ENCODE results near the gene SKIC8.
"Not testable (repeated sequence)": the region's sequence is repeated elsewhere in the genome, so short reads cannot be mapped to it uniquely, and the experiment has no call there.

Gene SKIC8

DNA sequence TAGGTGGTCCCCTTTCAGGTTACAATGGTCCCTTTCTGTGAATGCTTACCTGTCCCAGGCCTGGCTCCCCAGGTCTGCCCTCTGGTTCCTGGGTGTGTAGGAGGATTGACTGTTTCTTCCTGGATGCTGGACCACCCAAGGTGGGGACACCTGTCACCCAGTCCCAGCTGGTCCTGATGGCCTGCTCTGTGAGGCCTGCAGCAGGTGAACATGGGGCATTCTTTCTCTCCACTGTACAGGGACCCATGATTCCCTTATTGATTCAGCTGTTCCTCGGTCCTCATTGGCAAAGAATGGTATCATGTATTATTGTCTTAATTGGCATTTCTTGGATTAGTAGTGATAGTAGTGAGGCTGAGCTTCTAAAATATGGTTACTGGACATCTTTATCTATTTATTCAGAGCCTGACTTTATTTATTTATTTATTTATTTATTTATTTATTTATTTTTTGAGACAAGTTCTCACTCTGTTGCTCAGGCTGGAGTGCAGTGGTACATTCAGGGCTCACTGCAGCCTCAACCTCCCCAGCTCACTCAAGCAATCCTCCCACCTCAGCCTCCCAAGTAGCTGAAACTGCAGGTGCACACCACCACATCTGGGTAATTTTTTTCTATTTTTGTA, 43.9 kb downstream of the SKIC8 start:
- DNase-seq (ENCODE audit: low read depth in 2 of 2): no peak

DNA sequence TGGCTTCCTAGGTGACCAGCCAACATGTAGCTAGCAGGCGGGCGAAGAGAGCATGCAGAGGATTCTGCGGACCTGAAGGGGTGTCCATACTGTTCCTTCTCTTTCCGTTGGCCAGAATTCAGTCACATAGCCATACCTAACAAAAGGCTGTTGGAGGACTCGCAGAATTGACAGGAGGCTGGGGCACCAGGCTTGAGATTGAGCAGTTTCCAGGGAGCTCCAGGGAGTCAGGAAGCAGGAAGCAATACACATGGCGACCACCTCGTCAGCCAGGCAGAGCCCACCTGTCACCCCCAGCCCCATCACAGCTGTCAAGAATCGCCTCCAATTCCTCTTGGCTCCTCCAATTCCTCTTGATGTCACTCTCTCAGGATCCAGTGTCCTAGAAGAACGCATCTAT, 48.3 kb downstream of the SKIC8 start:
- DNase-seq (ENCODE audit: low read depth in 2 of 2): no peak

DNA sequence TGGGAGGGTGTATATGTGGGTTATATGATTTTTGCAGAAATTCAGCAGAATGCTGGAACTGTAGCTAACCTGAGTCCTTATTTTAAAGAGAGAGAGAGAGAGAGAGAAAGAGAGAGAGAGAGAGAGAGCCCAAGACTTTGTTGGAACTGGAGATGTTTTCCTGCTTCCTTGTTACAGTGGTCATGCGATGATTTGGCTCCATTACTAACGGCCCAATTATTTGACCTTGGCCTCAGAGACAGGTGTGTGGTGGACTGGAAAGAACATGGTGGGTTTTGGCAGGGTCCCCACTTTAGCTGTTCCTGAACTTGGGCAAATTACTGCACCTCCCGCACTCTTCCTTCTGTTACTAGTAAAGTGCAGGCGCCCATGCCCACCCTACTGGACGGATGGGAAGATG, 50.3 kb downstream of the SKIC8 start:
- no peak for DNase-seq (ENCODE audit: low read depth in 2 of 2)

DNA sequence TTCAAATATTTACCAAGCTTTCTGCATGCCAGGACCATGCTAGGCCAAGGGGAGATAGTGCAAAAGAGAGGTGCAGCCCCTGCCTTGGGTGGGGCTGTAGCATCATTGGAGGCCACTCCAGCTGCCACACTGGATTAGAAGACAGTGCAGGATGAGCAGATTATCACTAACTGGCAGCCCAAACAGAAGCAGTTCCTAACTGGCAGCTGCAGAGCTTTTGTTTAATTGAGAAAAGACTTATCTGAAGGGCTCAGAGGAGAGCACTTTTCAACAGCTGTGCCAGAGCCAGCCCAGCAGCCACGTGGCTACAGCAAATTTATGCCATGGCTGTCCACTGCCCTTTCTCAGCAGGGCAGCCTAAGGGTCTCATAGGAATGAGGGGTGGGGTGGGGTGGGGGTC, 51.5 kb downstream of the SKIC8 start:
- no peak for DNase-seq (ENCODE audit: low read depth in 2 of 2)

DNA sequence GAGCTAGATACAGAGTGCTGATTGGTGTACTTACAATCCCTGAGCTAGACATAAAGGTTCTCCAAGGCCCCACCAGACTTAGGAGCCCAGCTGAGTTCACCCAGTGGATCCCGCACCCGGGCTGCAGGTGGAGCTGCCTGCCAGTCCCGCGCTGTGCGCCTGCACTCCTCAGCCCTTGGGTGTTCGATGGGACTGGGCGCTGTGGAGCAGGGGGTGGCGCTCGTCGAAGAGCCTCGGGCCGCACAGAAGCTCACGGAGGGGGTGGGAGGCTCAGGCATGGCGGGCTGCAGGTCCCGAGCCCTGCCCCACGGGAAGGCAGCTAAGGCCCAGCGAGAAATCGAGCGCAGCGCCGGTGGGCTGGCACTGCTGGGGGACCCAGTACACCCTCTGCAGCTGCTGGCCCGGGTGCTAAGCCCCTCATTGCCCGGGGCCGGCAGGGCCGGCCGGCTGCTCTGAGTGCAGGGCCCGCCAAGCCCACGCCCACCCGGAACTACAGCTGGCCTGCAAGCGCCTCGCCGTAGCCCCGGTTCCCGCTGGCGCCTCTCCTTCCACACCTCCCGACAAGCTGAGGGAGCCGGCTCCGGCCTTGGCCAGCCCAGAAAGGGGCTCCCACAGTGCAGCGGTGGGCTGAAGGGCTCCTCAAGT, 53.3 kb downstream of the SKIC8 start:
- not testable (repeated sequence) for DNase-seq (ENCODE audit: low read depth in 2 of 2)

DNA sequence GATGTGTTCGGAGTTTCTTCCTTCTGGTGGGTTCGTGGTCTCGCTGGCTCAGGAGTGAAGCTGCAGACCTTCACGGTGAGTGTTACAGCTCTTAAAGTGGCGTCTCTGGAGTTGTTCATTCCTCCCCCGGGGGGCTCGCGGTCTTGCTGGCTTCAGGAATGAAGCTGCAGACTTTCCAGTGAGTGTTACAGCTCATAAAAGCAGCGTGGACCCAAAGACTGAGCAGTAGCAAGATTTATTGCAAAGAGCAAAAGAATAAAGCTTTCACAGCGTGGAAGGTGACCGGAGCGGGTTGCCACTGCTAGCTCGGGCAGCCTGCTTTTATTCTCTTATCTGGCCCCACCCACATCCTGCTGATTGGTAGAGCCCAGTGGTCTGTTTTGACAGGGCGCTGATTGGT, 54.0 kb downstream of the SKIC8 start:
- DNase-seq (ENCODE audit: low read depth in 2 of 2): not testable (repeated sequence)

DNA sequence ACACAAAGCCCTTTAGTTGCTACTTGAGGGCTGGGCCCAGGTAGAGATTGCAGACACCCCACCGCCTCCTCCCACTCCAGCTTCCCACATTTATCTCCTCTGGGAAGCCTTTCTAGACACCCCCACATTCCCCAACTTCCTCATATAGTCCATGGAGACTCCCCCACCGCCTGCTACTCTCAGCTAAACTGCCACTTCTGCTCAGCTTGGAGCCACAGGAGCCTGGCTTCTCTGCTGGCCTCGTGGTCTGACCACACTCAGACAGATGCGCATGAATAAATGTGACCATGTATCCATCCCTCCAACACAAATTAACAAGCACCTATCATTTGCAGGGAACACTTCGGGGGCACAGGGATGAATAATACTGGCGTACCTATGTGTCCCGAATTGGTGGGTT, 54.5 kb downstream of the SKIC8 start:
- no peak for DNase-seq (ENCODE audit: low read depth in 2 of 2)

DNA sequence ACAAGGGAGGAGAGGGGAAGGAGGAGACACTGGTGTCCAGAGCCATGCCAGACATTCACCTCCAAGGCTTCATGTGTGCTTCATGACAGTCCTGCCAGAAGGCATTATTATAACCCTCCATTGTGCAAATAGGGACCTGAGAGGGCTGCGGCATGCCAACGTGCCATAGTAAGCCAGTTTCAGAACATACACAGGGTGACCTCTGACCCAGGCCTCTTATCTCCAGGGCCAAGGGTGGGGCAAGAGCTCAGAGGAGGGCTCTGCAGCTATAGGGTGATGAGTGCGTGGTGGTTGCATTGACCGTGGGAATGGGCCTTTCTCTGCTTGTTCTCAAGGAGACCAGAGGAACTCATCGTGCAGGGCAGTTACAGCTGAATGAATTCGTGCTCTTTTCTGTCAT, 55.3 kb downstream of the SKIC8 start:
- no peak for DNase-seq (ENCODE audit: low read depth in 2 of 2)

DNA sequence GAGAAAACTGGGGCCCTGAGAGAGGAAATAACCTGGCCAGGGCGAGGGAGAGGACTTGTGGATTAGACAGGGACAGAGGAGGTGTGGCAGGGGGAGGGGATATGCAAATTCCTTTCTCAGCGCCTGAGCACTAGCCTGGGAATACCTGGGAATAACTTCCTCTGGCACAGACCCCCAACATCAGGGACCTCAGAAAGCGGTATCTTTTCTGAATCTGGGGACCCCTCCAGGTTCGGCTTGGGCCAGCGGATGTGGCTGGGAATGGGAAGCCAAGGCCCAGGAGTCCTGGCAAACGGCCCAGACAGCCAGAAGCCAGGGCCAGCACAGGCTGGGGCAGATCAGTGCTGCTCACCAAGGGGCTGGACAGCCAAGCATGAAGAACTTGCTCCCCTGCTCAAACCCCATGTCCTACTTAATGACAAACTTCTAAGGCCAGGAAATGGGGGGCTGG, 55.9 kb downstream of the SKIC8 start:
- DNase-seq (ENCODE audit: low read depth in 2 of 2): no peak

DNA sequence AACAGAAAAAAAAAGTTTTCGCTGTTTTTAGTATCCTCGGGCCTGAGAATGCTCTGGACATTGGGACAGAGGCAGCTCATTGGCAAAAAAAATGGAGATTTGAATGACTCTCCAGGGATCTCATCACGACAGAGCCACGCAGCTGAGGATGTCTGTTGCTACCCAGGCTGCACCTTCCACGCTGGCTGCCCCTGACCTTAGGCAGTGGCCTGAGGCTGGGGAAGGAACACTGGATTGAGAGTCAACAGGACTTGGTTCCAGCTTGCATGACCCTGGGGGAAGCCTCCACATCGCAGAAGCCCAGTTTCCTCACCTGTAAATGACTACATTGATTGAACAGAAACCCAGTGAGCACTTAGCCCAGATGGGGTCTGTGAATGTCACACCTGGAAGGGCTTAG, 56.4 kb downstream of the SKIC8 start:
- no peak for DNase-seq (ENCODE audit: low read depth in 2 of 2)

DNA sequence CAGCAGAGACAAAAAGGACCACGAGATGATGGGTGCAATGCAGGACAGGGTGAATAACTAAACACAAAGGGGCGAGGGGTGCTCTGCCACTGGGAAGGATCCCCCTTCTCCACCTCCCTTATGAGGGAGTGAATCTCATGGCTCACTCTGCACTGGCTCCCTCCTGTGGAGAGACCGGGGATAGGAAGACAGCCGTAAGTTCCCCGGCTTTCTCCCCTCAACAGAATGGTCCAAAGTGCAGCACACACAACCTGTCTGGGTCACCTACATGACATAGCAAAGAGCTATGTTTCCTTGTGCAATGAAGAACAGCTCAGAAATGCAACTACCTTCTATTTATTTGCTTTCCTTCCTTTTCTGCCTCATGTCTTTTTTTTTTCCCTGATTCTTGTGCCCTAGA, 57.3 kb downstream of the SKIC8 start:
- DNase-seq (ENCODE audit: low read depth in 2 of 2): no peak

DNA sequence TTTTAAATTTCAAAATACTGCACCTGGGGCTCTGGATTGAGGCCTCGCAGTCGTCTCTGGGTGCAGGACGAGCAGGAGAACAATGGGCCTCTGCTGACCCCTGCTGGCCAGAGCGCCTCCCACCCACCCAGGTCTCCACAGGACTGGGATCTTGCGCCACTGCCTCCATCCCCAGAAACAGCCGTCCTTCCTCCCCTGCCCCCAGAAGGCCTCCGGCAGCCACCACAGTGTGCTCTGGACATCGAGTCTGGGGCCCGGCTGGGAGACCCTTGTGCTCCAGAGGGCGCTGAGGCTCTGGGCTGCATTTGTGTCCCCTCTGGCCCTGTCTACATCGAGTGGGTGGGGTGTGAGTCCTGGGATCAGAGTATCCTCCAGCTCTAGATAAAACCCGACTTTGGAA, 58.4 kb downstream of the SKIC8 start:
- DNase-seq (ENCODE audit: low read depth in 2 of 2): peak; percentile 67 to 81

DNA sequence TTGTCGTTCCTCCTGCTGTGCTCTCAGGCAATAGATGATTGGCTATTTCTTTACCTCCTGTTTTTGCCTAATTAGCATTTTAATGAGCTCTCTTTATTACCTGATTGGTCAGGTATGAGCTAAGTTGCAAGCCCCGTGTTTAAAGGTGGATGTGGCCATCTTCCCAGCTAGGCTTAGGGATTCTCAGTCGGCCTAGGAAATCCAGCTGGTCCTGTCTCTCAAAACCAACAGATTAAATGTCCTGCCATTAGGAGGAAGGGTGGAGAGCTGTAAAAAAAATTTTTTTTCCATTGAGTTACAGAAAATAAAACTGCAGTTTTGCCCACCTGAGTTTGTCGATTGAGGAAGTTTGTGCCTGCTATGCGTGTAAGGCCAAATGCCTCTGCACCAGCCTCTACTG, 59.6 kb downstream of the SKIC8 start:
- no peak for DNase-seq (ENCODE audit: low read depth in 2 of 2)

DNA sequence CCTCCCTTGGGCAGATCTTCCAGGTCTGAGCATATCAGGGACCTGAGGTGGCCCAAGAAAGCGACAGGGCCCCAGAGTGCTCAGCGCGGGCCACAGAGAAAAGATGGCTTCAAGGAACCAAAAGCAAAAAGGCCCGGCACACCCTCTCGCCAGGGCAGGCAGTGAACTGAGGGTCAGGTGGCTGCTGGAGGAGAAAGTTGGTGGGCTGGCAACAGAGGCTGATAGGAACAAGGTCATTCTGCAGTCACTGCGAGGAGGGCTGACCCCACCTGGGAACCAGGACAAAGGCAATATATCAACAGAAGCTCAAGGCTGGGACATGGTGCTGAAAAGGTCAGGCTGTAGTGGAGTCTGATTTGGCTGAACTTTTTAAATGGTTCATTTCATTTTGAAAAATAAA, 62.3 kb downstream of the SKIC8 start:
- no peak for DNase-seq (ENCODE audit: low read depth in 2 of 2)

DNA sequence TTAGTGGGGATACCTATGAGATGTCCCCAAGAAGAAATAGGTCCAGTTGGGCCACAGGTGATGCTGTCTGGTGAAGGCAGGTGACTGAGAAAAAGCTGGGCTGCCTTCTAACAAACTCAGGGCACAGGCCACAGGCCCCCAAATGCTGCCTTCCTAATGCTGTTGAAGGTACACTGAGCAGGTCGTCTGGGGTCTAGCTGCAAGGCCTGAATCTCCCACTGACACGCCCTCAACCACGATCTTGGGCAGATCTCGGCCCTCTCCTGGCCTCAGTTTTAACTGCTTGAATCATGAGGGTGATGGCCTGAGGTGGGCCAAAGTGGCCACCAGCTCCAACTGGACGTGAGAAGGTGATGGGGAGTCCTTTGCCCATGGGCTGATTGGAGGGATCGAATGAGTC, 62.9 kb downstream of the SKIC8 start:
- DNase-seq (ENCODE audit: low read depth in 2 of 2): no peak

DNA sequence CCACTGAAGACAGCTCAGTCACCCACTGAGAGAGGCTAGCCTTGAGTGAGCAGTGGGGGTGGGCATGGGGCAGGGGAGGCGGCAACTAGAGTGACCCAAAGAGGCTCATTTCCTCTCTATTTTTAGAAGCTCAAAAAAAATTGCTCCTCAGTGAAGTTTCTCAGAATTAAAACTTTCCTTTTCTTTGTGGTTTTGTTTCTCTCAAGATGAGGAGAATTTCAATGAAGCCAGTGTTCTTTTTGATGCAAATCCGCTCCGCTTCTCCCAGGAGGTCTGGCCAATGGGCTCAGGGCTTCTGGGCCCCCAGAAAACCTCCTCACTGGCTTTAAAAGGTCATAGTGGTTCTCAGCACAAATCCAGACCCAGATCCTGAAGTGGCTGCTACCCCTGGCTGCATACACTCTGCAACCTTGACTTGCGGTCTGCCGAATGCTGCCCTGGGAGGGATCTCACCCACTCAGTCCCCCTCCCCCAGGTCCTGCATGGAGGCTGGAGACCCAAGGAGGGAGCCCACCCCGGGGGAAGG, 64.8 kb downstream of the SKIC8 start, which contains the start of gene ACSBG1:
Gene ACSBG1, minus strand, starts transcription at position 51 of the 526 bp plus-strand sequence. CDS start 64 bp downstream, outside the sequence.
- no peak for DNase-seq (ENCODE audit: low read depth in 2 of 2)

DNA sequence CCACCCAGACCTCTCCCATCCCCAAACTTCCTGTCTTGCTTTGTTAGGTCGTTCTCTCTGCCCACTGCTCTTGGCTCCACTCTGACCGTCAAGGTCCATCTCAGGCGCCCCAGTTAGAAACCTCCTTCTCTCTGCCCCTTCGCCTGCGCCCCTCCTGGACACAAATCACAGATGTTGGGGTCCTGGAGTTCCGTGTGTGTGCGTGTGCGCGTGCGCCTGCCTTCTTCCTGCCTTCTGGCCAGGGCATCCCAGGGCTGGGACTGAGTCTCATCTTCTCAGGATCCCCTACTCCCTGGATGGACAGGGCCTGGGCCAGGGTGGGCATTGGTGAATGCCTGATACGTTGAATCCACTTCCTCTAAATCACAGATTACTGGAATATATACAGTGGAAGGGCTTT, 65.9 kb downstream of the SKIC8 start:
- no peak for DNase-seq (ENCODE audit: low read depth in 2 of 2)

All from stimulated activated CD4-positive, alpha-beta T cell treated with anti-CD3 and anti-CD28 coated beads, Interleukin-15, amount 100 ng/mL, for 48 hours (primary cell).